ENCODE results near the gene ERC2. TPM values are rescaled to one million over a fixed set of nuclear protein-coding genes. Genes with fewer than 3 reads are reported as not detected.

The ERC2 gene
- total and polyA plus RNA-seq, 2 donors (not counting 1 experiment from before 2014, with no cell fraction given) = 0.14 to 0.17 TPM

DNA sequence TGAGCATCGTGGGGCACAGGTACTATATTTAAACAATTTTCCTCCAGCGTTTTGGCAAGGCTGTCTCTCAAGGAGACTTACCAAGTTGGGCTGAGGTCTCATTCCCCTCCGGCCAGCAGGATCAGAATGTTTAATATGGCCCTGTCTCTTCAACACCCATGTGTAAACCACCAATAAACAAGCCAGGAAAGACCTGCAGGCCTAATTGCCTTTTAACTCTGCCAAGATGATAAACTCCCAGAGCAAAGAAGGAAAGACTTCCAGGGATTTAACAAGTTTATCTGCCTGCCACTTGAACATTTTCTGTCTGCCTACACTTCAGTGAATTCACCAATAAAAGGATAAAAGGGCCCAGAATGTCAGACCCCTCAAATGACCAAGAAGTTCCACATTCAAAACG, 850.9 kb downstream of the ERC2 start:
- no peak overlapping the region for H3K4me3 ChIP-seq (replicated peaks in 1 of 4; ENCODE audit: control extremely low read depth in 1 of 4, insufficient read depth in 1 of 4, low read depth in 3 of 4, low read length in 4 of 4)
- no peaks in the 10 kb centered on the region for H3K4me1 ChIP-seq (ENCODE audit: control insufficient read depth, extremely low read depth, insufficient read depth, low read length)
- no peaks in the 10 kb centered on the region for H3K36me3 ChIP-seq (ENCODE audit: control insufficient read depth, insufficient read depth, low read length)
- no peak overlapping the region for H3K27ac ChIP-seq (ENCODE audit: insufficient read depth, low read length)
- no peaks in the 10 kb centered on the region for H3K27me3 ChIP-seq (ENCODE audit: control insufficient read depth, insufficient read depth, low read length)
- no peak overlapping the region for H3K4me2 ChIP-seq (ENCODE audit: extremely low read depth, insufficient read depth, low read length)
- no peaks in the 10 kb centered on the region for H3K79me2 ChIP-seq (ENCODE audit: control insufficient read depth, insufficient read depth, low read length)
- no peak for DNase-seq (ENCODE audit: low read depth in 2 of 2)
- TF ChIP-seq, protein P1, sequence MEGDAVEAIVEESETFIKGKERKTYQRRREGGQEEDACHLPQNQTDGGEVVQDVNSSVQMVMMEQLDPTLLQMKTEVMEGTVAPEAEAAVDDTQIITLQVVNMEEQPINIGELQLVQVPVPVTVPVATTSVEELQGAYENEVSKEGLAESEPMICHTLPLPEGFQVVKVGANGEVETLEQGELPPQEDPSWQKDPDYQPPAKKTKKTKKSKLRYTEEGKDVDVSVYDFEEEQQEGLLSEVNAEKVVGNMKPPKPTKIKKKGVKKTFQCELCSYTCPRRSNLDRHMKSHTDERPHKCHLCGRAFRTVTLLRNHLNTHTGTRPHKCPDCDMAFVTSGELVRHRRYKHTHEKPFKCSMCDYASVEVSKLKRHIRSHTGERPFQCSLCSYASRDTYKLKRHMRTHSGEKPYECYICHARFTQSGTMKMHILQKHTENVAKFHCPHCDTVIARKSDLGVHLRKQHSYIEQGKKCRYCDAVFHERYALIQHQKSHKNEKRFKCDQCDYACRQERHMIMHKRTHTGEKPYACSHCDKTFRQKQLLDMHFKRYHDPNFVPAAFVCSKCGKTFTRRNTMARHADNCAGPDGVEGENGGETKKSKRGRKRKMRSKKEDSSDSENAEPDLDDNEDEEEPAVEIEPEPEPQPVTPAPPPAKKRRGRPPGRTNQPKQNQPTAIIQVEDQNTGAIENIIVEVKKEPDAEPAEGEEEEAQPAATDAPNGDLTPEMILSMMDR (conservative IDR thresholded peaks at IDR 0.05 in 1 of 2, IDR thresholded peaks at IDR 0.05 in 1 of 2; ENCODE audit: low read depth in 1 of 2, low read length in 2 of 2) = no peak
- TF ChIP-seq EZH2 (IDR thresholded peaks at IDR 0.05; ENCODE audit: low read length, missing control alignments) = no peak
- H3K9ac ChIP-seq (ENCODE audit: insufficient read depth, low read length) = no peak overlapping the region
- H4K20me1 ChIP-seq (ENCODE audit: control insufficient read depth, extremely low read depth, insufficient read depth, low read length) = no peaks in the 10 kb centered on the region
- no peak overlapping the region for H2AFZ ChIP-seq (ENCODE audit: low read length)
- no peaks in the 10 kb centered on the region for H3K9me3 ChIP-seq (ENCODE audit: control insufficient read depth, insufficient read depth, low read depth, low read length)

DNA sequence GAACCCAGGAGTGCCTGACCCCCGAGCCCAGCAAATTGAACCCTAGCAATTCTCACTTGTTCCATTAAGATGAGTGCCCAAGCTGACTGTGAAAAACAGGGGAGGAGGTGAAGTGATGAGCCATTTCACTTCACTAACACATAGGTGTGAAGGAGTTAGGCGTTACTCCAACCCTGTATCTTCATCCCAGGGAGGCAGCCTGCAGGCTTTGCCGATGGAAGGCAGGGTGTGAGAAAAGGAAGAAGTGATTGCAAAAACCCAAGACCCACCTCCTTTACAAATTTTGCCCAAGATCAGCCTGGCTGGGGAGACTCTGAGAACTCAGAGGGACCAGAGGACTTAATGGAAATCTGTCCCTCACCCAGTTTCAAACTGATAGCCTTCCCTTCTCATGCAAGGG, 851.5 kb downstream of the ERC2 start:
- no peaks in the 10 kb centered on the region for H3K27me3 ChIP-seq (ENCODE audit: control insufficient read depth, insufficient read depth, low read length)

GRCh38 chr3:55615694-55616295, 852.5 kb downstream of the ERC2 start:
- H3K4me2 ChIP-seq (ENCODE audit: extremely low read depth, insufficient read depth, low read length) = no peak overlapping the region
- DNase-seq (ENCODE audit: low read depth in 2 of 2) = no peak
- no peaks in the 10 kb centered on the region for H3K9me3 ChIP-seq (ENCODE audit: control insufficient read depth, insufficient read depth, low read depth, low read length)

More for the DNA sequence above, 851.5 kb downstream of the ERC2 start:
- H3K27ac ChIP-seq (ENCODE audit: insufficient read depth, low read length) = no peak overlapping the region
- H3K4me3 ChIP-seq (replicated peaks in 1 of 4; ENCODE audit: control extremely low read depth in 1 of 4, insufficient read depth in 1 of 4, low read depth in 3 of 4, low read length in 4 of 4) = no peak overlapping the region
- H3K36me3 ChIP-seq (ENCODE audit: control insufficient read depth, insufficient read depth, low read length) = no peaks in the 10 kb centered on the region
- no peak for DNase-seq (ENCODE audit: low read depth in 2 of 2)
- no peaks in the 10 kb centered on the region for H3K79me2 ChIP-seq (ENCODE audit: control insufficient read depth, insufficient read depth, low read length)
- no peak overlapping the region for H2AFZ ChIP-seq (ENCODE audit: low read length)
- TF ChIP-seq, protein P1 (conservative IDR thresholded peaks at IDR 0.05 in 1 of 2, IDR thresholded peaks at IDR 0.05 in 1 of 2; ENCODE audit: low read depth in 1 of 2, low read length in 2 of 2) = no peak
- no peak for TF ChIP-seq EZH2 (IDR thresholded peaks at IDR 0.05; ENCODE audit: low read length, missing control alignments)
- H3K9ac ChIP-seq (ENCODE audit: insufficient read depth, low read length) = no peak overlapping the region
- H3K9me3 ChIP-seq (ENCODE audit: control insufficient read depth, insufficient read depth, low read depth, low read length) = no peaks in the 10 kb centered on the region
- no peak overlapping the region for H3K4me2 ChIP-seq (ENCODE audit: extremely low read depth, insufficient read depth, low read length)
- no peaks in the 10 kb centered on the region for H3K4me1 ChIP-seq (ENCODE audit: control insufficient read depth, extremely low read depth, insufficient read depth, low read length)
- no peaks in the 10 kb centered on the region for H4K20me1 ChIP-seq (ENCODE audit: control insufficient read depth, extremely low read depth, insufficient read depth, low read length)

More at GRCh38 chr3:55615694-55616295, 852.5 kb downstream of the ERC2 start:
- Histone ChIP-seq H3K4me1 (ENCODE audit: control insufficient read depth, extremely low read depth, insufficient read depth, low read length) (no peaks in the 10 kb centered on the region), H3K4me3 (replicated peaks in 1 of 4; ENCODE audit: control extremely low read depth in 1 of 4, insufficient read depth in 1 of 4, low read depth in 3 of 4, low read length in 4 of 4) (no peak overlapping the region), H3K36me3 (ENCODE audit: control insufficient read depth, insufficient read depth, low read length) (no peaks in the 10 kb centered on the region), H3K27ac (ENCODE audit: insufficient read depth, low read length) (no peak overlapping the region), H4K20me1 (ENCODE audit: control insufficient read depth, extremely low read depth, insufficient read depth, low read length) (no peaks in the 10 kb centered on the region), H3K9ac (ENCODE audit: insufficient read depth, low read length) (no peak overlapping the region), H3K79me2 (ENCODE audit: control insufficient read depth, insufficient read depth, low read length) (no peaks in the 10 kb centered on the region), H2AFZ (ENCODE audit: low read length) (no peak overlapping the region), H3K27me3 (ENCODE audit: control insufficient read depth, insufficient read depth, low read length) (no peaks in the 10 kb centered on the region)
- TF ChIP-seq EZH2 (IDR thresholded peaks at IDR 0.05; ENCODE audit: low read length, missing control alignments) = no peak
- TF ChIP-seq, protein P1 (conservative IDR thresholded peaks at IDR 0.05 in 1 of 2, IDR thresholded peaks at IDR 0.05 in 1 of 2; ENCODE audit: low read depth in 1 of 2, low read length in 2 of 2) = no peak

Data from fibroblast of lung (primary cell).